ENCODE measurements around the gene IPO11.
"Not testable (repeated sequence)": the region's sequence is repeated elsewhere in the genome, so short reads cannot be mapped to it uniquely, and the experiment has no call there.

The IPO11 gene

DNA sequence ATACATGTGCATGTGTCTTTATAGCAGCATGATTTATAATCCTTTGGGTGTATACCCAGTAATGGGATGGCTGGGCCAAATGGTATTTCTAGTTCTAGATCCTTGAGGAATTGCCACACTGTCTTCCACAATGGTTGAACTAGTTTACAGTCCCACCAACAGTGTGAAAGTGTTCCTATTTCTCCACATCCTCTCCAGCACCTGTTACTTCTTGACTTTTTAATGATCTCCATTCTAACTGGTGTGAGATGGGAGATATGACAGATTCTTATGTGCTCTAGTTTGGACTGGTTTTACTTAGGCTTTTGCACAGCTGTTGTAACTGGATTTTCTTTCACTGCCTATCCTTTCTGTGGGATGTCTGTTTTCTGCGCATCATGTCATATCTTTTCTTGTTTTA is 108.2 kb downstream of the IPO11 start:
- DNase-seq = not testable (repeated sequence)

DNA sequence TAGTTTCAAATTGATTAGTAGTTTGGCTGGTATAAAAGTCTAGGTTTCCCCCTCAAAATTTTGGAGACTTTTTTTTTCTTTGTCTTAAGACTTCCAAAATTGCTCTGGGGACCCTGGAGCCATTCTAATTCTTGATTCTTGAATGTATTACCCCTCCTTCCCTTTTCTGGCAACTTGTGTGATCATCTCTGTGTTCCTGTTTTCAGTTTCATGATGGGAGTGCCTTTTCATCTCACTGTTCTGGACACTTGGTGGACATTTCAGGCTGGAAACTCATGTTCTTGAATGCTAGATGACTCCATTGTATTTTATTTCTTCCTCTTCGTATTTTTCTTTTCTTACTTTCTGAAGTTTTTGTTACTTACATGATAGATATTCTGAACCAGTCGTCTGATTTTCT is 108.8 kb downstream of the IPO11 start:
- no peak for DNase-seq

DNA sequence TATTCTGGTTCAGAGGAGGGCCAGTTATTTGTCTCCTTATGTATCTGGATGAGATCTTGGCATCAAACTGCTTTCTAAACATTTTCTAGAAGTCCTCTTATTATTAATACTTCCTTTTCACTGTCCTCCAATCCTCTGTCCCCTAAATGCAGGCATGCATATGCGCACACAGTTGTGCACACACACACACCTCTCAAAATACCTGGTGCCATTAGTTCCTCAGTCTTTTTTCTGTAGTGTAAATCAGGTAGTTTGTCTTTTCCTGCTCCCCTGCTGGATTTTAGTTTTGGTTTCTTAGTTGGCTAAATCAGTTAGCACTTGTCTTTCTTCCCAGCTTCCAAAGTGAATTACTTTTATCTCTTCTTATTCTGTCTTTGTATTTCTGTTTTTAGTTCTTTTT is 110.2 kb downstream of the IPO11 start:
- DNase-seq = no peak

DNA sequence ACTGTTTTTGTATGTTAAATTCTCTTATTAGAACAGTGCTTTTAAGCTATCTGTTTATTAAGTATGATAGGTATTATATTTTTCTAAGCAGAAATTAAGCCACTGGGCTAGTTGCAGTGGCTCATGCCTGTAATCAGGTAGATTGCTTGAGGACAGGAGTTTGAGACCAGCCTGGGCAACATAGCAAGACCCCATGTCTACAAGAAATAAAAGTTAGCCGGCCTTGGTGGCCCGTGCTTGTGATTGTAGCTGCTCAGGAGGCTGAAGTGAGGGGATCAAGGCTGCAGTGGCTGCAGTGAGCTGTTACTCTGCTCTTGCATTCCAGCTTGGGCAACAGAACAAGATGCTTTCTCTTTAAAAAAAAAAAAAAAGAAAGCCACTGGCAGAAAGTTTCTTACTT is 121.0 kb downstream of the IPO11 start:
- no peak for DNase-seq

DNA sequence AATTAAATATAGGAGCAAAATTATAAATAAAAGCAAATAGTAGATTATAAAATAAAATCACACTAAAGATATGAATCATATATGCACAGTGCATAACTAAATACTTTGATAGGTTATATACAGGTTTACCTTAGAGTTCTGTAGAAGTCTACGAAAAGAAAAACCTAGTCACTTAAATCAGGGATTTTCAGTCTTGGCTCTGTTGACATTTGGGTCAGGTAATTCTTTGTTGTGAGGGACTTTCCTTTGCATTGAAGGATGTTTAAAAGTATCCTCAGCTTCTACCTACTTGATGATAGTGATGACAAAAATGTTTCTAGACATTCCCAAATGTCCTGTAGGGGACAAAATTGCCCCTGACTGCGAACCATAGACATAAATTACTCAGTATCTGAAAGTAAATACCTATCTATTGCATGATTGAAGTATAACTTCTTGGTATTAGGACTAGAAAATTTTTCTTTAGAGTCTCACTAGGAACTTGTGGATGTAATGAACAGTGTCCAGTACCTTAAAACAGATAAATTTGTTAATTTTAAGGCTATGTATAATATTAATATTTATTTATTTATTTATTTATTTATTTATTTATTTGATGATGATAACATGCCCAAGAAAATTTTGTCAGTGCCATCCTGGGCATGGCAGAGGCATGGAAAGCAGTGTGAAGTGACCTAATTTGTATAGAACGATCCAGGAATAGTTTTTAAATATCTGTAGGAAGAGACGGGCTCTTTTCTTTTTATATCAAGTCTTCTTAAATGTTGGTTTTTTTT is 122.1 kb downstream of the IPO11 start:
- no peak for DNase-seq

DNA sequence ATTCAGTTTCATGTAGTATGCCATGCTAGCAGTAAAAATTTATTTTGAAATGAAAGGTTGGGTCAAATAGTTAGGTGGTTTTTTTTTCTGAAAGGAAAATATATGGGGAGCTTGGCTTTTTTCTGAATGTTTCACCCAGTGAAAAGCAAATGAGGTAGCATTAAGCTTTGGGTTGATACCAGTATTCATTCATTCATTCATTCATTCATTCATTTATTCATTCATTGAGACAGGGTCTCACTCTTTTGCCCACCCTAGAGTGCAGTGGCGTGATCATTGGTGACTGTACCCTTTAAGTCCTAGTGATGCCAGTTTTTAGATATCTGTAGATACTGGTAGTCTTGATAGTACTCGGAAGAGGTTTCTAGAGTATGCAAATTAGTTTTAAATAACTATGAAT is 123.7 kb downstream of the IPO11 start:
- no peak for DNase-seq

DNA sequence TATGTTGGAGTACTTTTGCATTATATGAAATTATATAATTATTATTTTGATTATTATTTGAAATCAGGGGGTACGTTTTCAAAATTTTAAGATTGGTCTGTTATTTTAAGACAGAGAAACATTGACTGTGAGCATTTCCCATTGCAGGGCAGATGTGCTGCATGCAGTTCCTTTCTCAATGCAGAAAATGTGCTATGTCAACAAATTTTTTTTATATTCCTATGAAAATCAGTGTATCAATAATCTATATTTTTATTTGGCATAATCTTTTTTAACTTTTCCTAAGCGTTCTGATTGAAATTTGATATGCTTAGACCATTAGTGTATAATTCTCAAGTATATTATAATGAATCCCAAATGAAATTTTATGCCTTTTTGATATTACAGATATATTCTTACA is 124.2 kb downstream of the IPO11 start:
- DNase-seq = no peak

DNA sequence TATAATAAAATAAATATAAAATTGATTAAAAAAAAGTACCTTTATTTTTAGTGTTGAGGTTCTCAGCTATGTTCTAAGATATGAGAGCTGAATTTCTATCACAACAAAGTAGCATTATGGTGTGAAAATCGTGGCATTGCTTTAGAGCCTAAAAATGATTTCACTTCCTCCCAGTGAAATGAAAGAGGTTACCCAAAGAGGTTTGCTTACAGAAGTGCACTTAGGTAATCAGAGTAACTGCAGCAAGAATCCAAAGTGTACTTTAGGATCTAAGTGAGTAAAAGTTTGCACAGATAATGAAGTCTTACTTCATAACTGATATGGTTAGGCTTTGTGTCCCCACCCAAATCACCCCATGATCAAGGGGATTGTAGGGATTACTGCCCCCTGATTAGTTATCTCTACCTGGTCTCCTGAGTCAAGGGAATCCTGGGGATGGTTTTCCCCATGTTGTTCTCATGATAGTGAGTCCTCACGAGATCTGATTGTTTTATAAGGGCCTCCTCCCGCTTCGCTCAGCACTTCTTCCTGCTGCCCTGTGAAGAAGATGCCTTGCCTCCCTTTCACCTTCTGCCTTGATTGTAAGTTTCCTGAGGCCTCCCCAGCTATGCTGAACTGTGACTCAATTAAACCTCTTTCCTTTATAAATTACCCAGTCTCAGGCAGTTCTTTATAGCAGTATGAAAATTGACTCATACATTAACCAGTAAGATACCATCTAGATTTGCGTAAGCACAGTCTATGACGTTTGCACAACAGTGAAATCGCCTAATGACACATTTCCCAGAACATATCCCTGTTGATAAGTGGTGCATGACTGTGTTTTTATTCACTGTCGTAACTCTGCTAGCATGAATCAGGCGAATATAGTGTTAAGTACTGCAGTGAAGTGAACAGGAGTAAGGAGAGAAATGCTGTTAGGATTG is 125.7 kb downstream of the IPO11 start:
- DNase-seq = no peak

DNA sequence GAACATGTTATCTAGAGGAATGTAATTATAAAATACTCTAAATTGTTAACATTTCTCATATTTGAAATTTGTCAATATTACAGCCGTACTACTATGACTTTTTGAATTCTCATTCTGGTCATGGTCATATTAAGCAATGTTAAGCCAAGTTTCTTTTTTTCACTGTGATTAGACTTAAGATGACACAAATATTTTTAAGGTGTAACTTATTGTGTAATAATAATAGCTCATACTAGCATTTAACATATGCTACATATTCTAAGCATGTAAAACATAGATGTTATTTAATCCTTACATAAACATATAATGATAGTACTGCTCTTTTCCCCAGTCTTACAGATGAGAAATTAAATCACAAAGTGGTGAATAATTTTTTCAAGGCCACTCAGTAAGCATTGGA is 130.2 kb downstream of the IPO11 start:
- no peak for DNase-seq

DNA sequence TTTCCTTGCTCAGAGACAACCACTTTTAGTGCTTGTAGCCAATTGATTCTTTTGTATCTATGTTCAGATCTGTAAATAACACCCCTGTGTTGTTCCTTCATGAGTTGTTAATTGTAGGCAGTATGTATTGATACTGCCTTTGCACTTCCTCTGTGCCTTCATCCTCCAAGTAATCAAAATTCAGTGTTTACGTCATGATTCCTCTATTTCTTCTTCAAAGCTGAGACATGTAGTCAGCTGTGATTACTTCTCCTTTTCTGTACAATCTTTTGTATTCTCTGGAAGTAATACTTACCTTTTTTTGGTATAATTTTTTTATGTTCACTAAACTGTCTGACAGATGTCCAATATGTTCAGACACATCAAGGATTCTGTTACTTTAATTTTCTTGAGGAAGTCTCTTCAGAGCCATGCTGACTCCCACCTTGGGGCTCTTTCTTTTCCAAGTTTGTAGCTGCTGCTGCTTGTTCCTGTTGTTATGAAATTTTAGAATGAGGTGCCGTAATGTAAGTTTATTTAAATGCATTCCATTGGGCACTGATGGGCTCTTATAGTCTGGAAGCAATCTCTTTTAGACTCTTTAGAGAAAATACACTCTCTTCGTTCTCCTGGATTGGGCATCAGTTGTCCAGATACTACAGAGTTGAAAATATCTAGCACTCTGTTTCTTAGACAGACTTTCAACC is 135.5 kb downstream of the IPO11 start:
- DNase-seq = no peak

DNA sequence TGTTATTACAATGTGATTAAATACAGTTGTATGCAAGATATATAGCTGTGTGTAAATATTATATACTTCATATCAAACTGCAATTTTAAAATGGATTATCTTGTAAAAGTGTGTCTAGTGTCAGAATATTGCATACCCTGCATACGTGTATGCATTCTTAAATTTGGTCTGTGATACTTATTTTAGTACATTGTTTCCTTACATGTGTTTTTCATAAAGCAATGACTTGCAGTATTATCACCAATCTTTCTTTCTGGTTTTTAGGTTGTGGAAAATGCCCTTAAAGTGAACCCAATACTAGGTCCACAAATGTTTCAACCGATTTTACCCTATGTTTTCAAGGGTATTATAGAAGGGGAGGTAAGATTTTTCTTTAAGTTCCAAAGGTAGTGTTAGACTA is 137.5 kb downstream of the IPO11 start:
- no peak for DNase-seq

DNA sequence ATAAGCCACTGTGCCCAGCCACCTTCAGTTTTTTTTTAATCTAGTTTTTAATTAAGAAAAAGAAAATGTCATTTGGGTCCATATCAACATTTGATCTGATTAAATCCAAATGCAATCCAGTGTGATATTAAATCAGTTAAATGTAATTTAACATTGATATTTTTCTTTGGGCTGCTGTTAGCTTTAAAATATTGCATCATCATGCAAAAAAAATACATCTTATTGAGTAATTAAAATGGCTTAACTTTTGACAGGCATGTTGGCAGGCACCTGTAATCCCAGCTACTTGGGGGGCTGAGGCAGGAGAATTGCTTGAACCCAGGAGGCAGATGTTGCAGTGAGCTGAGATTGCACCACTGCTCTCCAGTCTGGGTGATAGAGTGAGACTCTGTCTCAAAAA is 143.4 kb downstream of the IPO11 start:
- no peak for DNase-seq

DNA sequence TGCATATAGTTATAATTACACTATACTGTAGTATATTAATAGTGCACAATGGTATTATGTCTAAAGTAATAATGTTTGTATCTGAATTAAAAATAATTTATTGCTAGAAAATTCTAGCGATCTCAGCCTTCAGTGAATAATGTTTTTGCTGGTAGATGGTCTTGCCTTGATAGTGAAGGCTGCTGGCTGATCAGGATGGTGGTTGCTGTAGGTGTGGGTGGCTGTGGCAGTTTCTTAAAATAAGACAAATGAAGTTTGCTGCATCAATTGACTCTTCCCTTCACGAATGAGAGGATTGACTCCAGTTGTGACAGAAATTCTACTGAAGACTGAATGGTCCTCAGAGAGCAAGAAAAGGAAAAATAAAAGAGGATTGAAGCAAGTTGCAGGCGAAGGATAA is 146.4 kb downstream of the IPO11 start:
- no peak for DNase-seq

DNA sequence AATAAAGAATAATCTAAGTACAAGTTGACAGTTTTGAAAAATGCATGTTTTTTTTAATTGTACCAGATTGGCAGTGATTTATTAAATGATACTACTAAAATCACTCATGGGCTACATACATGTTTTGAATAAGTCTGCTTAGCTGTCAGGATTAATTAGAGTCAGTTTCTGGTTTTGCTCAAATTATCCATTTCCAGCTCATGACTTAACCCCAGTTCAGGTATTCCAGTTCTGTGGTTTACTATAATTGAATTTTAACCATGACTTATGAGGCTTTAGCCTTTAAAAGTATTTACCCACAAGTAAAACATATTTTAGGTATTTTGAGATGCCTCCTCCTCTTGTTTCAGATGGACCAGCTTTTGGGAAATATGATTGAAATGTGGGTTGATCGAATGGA is 148.2 kb downstream of the IPO11 start:
- DNase-seq = no peak

DNA sequence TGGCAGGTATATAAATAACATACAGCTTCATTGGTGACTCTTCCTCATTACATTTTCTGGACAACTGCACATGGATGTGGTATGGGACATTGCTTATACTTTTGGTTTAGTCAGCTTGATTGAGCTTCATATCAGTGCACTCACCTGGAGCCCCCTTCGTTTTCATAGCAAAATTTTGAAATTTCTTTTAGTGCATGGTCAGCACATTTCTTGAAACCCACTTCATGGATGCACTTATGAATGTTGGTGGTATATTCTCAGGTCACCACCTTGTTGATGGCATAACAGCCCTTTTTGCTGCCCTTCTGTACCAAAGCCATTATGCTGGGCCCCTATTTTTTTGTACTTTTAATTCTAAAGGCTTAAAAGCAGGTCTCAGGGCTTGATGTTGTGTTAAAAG is 149.3 kb downstream of the IPO11 start:
- DNase-seq = no peak

DNA sequence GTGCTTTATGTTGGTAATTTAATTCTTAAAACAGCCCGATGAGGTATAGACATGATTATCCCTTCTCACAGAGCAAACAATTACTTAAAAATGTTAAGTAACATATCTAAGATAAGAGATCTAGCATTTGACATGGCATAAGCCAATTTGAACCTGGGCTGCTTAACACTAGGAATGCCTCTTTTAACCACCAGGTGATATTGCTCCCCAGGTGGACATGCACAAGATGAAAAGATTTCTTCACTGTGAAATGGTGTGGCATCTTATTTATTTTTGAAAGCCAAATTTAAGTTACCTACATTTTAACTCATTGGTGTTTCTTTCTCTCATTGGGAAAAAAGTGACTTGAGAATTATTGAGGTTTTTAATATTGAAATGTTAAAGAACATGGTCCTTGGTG is 150.3 kb downstream of the IPO11 start:
- no peak for DNase-seq

DNA sequence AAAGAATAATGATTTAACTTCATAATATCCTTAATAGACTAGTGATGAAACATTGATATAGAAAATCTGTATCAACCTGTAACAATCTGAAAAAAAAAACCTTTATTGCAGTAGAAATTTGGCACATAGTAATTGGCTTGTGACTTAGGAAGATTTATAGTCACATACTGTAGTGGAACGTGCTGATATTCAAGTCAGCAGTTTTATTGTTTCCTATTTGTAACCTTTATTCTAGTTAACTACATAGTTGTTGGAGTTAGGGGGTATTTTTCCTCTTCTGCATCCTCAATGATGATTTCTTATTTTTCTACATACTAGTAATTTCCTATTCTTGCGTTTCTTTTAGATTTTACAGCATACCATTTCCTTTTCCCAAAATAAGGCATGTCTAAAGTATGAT is 151.5 kb downstream of the IPO11 start:
- no peak for DNase-seq

DNA sequence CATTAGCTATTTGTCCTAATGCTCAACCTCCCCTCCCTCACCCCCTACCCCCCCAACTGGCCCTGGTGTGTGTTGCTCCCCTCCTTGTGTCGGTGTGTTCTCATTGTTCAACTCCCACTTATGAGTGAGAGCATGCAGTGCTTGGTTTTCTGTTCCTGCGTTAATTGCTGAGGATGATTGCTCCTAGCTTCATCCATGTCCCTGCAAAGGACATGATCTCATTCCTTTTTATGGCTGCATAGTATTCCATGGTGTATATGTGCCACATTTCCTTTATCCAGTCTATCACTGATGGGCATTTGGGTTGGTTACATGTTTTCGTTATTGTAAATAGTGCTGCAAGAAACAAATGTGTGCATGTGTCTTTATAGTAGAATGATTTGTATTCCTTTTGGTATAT is 153.2 kb downstream of the IPO11 start:
- DNase-seq = not testable (repeated sequence)

DNA sequence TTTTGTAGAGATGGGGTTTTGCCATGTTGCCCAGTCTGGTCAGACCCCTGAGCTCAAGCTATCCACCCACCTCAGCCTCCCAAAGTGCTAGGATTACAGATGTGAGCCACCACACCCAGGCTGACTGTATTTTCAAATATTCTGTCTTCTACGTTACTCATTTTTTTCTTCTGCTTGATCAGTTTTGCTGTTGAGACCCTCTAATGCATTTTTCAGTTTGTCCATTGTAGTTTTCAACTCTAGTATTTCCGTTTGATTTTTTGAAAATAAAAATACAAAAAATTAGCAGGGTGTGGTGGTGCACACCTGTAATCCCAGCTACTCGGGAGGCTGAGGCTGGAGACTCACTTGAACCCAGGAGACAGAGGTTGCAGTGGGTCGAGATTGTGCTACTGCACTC is 155.6 kb downstream of the IPO11 start:
- no peak for DNase-seq

DNA sequence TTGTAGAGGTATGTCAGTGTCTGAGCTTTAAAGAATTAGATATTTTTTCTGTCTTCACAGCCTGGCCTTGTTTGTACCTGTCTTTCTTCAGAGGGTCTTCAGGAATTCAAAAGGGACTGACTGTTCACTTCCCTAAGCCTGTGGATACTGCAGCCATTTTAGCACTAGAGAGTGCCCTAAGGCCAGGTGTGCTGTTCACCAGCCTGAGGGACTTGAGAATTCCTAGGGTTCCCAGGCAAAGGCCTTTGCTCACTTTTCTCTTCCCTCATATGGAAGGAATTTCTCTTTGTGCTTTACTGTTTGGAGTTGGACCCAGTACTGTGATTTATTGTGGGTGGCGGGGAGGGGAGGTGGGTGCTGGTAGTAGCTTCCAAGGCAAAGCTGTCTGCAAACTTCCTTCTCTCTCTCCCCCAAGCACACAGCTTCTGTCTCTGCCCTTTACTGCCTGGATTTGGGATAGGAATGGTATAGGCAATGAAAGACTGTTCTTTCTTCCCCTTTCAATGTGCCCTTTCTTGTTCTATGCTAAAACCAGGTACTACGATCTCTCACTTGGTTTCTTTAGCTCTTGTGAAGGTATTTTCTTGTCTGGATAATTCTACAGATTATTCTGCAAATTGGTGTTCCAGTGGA is 156.4 kb downstream of the IPO11 start:
- no peak for DNase-seq

DNA sequence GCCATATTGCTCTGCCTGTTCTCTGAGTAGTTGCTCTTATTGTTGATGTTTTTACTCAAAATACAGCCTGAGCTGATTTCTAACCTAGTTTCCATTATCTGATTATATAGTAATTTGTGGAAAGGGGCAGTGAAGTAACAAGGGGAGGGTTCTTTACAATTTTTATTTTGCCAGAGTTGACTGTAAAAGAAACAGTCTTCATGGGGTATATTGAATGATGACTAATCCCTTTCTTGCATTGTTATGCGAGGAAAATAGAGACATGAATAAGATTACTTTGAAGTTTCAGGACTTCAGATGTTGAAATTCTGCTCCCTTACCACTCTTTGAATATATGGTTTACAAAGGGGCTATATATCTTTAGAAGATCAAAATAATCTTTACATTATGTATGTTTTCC is 156.9 kb downstream of the IPO11 start:
- no peak for DNase-seq

DNA sequence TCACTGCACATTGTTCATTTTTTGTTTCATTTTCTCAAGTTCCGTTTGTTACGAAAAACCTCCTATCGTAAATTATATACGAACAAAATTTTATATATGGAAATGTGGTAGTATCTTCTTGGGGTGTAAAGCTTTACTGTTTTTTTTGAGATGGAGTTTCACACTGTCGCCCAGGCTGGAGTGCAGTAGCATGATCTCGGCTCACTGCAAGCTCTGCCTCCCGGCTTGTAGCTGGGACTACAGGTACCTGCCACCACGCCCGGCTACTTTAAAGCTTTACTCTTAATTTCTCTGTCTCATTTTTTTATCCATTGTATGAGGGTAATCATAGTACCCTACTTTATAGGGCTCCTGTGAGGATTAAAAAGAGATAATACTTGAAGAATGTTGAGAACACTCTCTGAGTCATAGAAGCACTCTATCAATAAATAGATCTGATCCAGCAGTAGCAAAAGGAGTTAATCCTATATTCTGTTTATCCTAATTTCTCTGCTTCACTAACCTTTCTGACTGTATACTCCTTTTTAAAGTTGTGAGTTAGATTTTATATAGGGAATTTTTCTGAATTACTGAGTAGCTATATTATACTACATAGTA is 160.5 kb downstream of the IPO11 start:
- no peak for DNase-seq

DNA sequence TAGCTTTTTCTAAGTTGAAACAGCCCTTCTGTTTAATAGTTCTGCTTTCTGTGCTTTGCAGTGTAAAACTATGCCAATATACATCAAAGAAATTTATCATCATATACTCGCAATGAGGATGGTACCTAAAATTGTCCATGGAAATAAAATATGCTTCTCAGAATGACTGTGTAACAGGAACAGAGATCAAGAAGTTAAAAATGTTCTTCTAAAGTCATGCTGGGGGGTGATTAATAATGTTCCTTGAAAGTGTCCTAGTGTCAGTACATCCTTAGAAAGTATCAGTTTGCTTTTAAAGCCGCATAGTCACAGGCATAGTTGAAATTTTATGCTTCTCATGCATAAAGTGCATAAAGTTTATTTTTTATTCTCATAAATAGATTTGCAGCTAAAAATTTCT is 162.0 kb downstream of the IPO11 start:
- no peak for DNase-seq
